CD4-positive, alpha-beta T cell treated with Interleukin-2 at 100 ng/mL for 4 hours (primary cell): ENCODE results near the gene PROZ.

Experiments
- DNase-seq: peaks from one replicate; pipeline ENCODE4 v3.0.0-alpha.2; 2020; ENCODE audit warnings: low spot score

PROZ gene

DNA sequence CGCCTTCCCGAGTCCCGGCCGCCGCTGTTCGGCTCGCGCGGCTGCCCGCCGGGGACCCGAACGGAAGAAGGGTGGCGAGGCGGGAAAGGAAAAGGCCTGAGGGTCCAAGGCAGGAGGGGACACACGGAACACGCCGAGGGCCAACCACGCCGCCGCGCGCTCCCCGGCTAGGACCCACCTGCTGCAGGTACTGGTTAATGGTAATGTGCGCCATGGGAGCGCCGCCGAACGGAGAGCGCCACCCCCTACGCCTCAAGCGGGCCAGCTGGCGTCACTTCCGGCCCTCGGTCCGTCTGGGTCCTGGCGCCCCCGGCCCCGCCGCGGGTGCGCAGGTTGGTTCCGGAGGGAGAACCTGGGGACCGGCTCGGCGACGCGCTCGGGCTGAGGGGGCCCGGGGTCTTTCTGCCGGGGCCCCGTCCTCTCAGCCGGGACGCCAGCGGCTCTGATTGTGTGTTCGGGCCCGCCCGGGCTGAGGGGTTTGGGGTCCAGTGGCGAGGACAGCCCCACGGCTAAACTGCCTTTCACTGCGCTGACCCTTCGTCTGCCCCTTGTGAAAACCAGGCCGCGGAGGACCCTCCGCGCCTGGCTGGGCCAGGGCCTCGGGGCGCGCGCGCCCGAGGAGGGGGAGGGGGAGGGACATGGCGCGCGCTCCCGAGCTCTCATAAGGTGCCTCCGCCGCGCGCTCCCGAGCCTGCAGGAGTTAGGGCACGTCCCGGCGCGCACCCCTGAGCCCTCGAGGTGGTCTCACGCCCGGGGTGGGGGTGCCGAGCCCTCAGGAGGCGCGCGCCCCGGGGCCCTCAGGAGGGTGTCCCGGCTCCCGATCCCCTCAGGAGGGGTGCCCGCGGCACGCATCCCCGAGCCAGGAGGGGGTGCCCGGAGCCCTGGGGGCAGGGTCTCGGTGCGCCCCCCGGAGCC, 50.2 kb downstream of the PROZ start, which contains the start of gene PCID2:
Gene PCID2, minus strand, starts transcription at position 249 of the 915 bp plus-strand sequence. Its CDS starts 35 bp downstream, at position 214.
- peak; percentile 91 for DNase-seq

- DNase-seq, result peak; percentile 70
Observed at GRCh38 chr13:113209336-113209758, 50.9 kb downstream of the PROZ start, which contains the start of gene CUL4A. Gene CUL4A (plus strand): TSS chr13:113209613. CDS start chr13:113209628, 15 bp downstream.

- peak; percentile 77 for DNase-seq
Observed at GRCh38 chr13:113209759-113210421, 51.4 kb downstream of the PROZ start.

DNA sequence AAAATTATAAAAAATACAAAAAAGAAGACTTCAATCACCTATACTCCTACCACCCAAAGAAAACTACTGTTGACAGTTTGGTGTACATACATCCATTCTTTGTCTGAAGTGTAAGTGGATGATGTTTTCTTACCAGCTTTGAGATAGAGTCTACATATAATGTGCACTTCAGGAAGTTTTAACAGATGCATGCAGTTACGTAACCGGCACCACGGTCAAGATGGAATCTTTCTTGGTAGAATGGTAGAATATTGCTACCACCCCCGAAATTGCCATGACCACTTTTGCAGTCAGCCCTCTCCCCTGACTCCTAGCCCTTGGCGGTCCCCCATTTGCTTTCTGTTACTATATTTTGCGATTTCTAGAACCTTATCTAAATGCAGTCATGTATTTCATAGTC, 52.4 kb downstream of the PROZ start:
- DNase-seq, result no peak

DNA sequence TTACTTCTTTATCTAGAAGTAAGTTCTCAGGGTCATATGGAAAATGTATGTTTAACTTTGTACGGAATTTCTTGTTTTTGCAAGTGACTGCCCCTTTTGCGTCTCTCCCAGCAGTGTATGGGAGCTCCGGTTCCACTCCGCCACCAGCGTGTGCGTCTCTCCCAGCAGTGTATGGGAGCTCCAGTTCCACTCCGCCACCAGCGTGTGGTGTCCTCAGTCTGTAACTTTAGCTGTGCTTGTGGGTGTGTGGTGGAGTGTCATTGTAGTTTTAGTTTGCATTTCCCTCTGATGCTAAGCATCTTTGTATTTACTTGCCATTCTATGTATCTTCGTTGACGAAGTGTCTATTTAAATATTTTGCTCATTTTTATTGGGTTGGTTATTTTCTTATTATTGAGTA, 53.3 kb downstream of the PROZ start:
- no peak for DNase-seq

DNA sequence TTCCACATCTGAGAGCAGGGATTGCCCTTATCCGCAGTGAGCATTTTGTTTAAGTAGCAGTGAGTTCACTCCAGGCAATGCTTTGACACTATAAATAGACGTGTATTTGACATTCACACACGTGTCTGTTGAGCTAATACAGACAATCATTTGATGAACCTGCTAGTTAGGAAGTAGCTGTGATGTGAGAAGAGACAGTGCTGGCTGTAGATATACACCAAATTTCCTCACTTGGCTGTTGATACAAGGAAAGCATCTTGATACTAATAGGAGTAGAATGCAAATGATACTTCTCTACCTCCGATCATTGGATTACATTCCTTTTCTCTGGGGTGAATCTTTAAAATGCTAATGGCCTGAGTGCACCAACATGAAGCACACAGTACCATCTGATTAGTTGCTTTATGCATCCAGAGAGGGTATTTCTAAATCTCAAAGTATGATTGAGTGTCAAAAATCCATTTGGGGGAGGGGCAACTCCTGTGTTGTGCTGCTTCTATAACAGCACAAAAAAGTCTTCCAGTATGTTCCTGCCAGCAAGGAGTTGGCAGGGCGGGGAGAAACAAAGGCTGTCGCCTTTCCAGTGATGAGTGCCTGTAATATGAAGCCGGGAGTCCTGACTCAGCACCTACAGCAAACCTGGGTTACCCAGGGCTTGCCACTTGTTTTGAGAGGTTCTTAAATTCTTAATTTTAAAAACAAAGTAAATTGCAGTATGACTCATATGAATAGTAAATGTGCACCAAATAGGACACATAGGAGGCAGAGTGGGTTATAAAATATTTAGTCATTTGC, 58.0 kb downstream of the PROZ start:
- DNase-seq, result peak; percentile 3

GRCh38 chr13:113218586-113218985, 60.1 kb downstream of the PROZ start:
- DNase-seq, result no peak

DNA sequence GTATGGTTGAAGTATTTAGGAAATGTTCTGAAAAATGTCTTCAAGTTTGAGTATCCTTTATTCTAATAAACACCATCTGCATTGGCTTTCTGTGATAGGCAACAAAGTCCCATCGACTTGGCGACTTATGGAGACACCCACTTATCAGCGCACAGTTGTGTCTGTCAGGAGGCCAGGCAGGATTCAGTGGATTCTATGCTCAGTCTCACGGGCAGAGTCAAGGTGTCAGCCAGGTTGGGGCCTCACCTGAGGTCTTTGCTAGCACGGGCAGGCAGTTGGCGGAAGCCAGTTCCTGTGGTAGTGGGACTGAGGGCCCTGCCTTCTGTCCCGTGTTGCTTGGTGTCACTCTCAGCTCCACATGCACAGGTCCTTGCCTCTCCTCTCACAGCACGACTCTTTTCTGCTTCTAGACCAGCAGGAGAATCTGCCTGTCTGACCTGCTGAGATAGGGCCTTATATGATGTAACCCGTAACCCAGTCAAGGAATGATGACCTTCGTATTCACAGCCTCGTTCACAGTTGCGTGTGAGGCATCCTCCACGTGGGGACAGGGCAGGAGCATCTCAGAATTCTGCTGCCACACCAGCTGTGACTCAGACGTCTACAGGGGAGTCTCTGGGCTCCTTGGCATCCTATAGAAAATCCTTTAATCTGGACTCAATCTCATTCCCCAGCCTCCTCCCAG, 61.0 kb downstream of the PROZ start:
- DNase-seq, result no peak

DNA sequence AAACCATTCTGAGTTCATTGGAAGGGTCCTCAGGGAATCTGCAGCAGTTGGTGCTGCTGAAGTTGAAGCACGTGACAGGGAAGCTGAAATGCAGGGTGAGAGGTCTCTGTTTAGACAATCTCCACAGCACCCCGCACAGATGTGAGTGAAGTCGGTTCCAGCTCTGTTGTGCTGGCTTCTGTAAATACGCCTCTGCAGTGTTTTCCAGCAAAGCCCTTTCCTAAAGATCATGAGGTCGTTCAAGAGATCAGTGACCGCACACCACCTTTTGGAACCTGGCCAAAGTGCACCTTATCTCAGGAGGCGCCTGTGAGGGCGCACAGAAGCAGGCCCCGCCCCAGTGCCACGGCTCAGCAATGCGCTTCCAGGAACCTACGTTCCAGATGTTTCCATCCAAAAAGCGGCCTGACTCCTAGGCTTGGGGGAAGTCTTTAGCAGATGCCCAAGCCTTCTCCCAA, 61.7 kb downstream of the PROZ start:
- no peak for DNase-seq

DNA sequence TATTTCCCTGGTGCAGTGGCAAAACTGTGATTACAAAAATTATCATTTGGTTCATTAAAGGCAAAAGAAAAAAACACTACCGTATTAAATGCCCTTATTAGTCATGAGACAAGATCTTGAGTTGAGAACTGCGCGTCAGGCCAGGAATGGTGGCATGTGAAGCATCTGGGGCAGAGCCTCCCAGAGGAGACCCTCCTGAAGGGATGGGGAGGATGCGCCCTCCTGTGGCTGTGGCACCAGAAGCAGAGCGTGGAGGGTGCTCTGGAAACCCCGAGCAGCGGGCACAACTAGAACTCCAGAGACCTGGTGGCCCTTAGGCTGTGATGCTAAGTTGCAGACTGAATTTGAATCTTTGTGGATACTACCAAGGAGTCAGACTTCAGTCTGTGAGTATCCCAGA, 62.4 kb downstream of the PROZ start:
- DNase-seq, result no peak
